ENCODE measurements around the gene PDCD7.

- TF ChIP-seq CTCF (IDR thresholded peaks at IDR 0.05; ENCODE audit: low read depth, low read length), result no peak
- no peak for TF ChIP-seq POLR2A (IDR thresholded peaks at IDR 0.05; ENCODE audit: extremely low read depth, insufficient read length)
- no peak for TF ChIP-seq MYC (IDR thresholded peaks at IDR 0.05; ENCODE audit: low read depth, low read length)
Observed at GRCh38 chr15:65092911-65093792, 40.5 kb downstream of the PDCD7 start.
